Right ventricle myocardium superior (tissue), 1 donor: ENCODE measurements around the gene GABRB3. TPM values are rescaled to one million over a fixed set of nuclear protein-coding genes. Genes with fewer than 3 reads are reported as not detected.

Experiments used
- ATAC-seq: fragments of 200-7000 bp; cut with Tn5 transposase; one replicate; pipeline ENCODE4 v1.9.1; 2020; ENCODE audit warnings: mild to moderate bottlenecking; ENCODE audit not compliant: poor library complexity
- DNase-seq: peaks from one replicate; pipeline ENCODE4 v3.0.0-alpha.2; 2020
- intact Hi-C: fragments of 100-400 bp; cut with DNase I; formaldehyde crosslinking; loops from one replicate; pipeline ENCODE4 v1.11.2; 2022
- total RNA-seq: library from RNA; stranded (reverse); fragmentation: NEBNext Ultra II Directional; extraction: Animal tissue kit (Norgen Biotek cat#: 25700); gene quantifications from one replicate; pipeline ENCODE4 v1.2.1, GENCODE V29; 2021
- donor health status: DM: no; HTN: yes; CAD: no; lungs with severe emphysema.

GABRB3 gene
- total RNA-seq, 1 donor from 2014 or later = 1.6 TPM

GRCh38 chr15:26690778-26691177 is 82.1 kb downstream of the GABRB3 start:
- intact Hi-C loops = no loop called here
- DNase-seq (no peak), ATAC-seq (no peak)

- ATAC-seq = no peak
- intact Hi-C loops = no loop called here
- DNase-seq = no peak
Observed at GRCh38 chr15:26689462-26689861, 83.4 kb downstream of the GABRB3 start.

- ATAC-seq (no peak), DNase-seq (no peak)
- intact Hi-C loops = no loop called here
Observed at GRCh38 chr15:26686547-26687187, 86.2 kb downstream of the GABRB3 start.

GRCh38 chr15:26682598-26683164 is 90.2 kb downstream of the GABRB3 start:
- ATAC-seq = no peak
- intact Hi-C loops = no loop called here

GRCh38 chr15:26679927-26680326 is 92.9 kb downstream of the GABRB3 start:
- DNase-seq (no peak), ATAC-seq (no peak)
- intact Hi-C loops = no loop called here

More at GRCh38 chr15:26682598-26683164, 90.2 kb downstream of the GABRB3 start:
- DNase-seq = no peak

- intact Hi-C loops = no loop called here
- DNase-seq (no peak), ATAC-seq (no peak)
Observed at GRCh38 chr15:26676115-26676514, 96.8 kb downstream of the GABRB3 start.

- ATAC-seq = no peak
- no peak for DNase-seq
- intact Hi-C loops = no loop called here
Observed at GRCh38 chr15:26674467-26674866, 98.4 kb downstream of the GABRB3 start.

- intact Hi-C loops = no loop called here
- DNase-seq (no peak), ATAC-seq (no peak)
Observed at GRCh38 chr15:26673445-26673844, 99.4 kb downstream of the GABRB3 start.

- ATAC-seq (no peak), DNase-seq (no peak)
- intact Hi-C loops = no loop called here
Observed at GRCh38 chr15:26670116-26670515, 102.8 kb downstream of the GABRB3 start.

- DNase-seq (peak; percentile 61), ATAC-seq (peak; percentile 78)
- intact Hi-C loops = no loop called here
Observed at GRCh38 chr15:26667222-26667988, 105.5 kb downstream of the GABRB3 start.

GRCh38 chr15:26665957-26666791 is 106.7 kb downstream of the GABRB3 start:
- intact Hi-C loops = no loop called here
- ATAC-seq = no peak

GRCh38 chr15:26662283-26662682 is 110.6 kb downstream of the GABRB3 start:
- no peak for DNase-seq
- intact Hi-C loops = no loop called here
- ATAC-seq = no peak

More at GRCh38 chr15:26665957-26666791, 106.7 kb downstream of the GABRB3 start:
- no peak for DNase-seq

- intact Hi-C loops = no loop called here
- DNase-seq (no peak), ATAC-seq (no peak)
Observed at GRCh38 chr15:26661748-26662147, 111.1 kb downstream of the GABRB3 start.

GRCh38 chr15:26661107-26661506 is 111.8 kb downstream of the GABRB3 start:
- intact Hi-C loops = no loop called here
- ATAC-seq = no peak
- DNase-seq = no peak

GRCh38 chr15:26660241-26660640 is 112.6 kb downstream of the GABRB3 start:
- intact Hi-C loops = no loop called here
- ATAC-seq = no peak

GRCh38 chr15:26658290-26658689 is 114.6 kb downstream of the GABRB3 start:
- ATAC-seq (no peak), DNase-seq (no peak)
- intact Hi-C loops = no loop called here

More at GRCh38 chr15:26660241-26660640, 112.6 kb downstream of the GABRB3 start:
- DNase-seq = no peak

GRCh38 chr15:26656080-26656479 is 116.8 kb downstream of the GABRB3 start:
- no peak for ATAC-seq
- intact Hi-C loops = no loop called here
- DNase-seq = no peak

- intact Hi-C loops = no loop called here
- DNase-seq (no peak), ATAC-seq (no peak)
Observed at GRCh38 chr15:26651909-26652308, 121.0 kb downstream of the GABRB3 start.

GRCh38 chr15:26648676-26649075 is 124.2 kb downstream of the GABRB3 start:
- intact Hi-C loops = no loop called here
- ATAC-seq (no peak), DNase-seq (no peak)
